Endothelial cell of umbilical vein (primary cell): ENCODE measurements around the gene THSD8. TPM values are rescaled to one million over a fixed set of nuclear protein-coding genes. Genes with fewer than 3 reads are reported as not detected.
A peak's percentile ranks its signal among the peaks of the same experiment; 100 is the strongest.

Source experiments
- BruUV-seq: library from RNA; stranded (reverse); fragments of 400-500 nt; replicated peaks from 2 replicates; lab custom pipeline; 2021; lab: Mats Ljungman, UMichigan
- CTCF ChIA-PET: fragments of 300-600, 350-600 bp; sonication (Branson Sonifier 250); formaldehyde crosslinking; loops from one replicate; lab custom pipeline; 2021; ENCODE audit warnings: antibody characterized with exemption, inconsistent platforms; lab: Charles Lee
- POLR2A ChIA-PET: fragments of 300-600, 350-600 bp; sonication (Branson Sonifier 250); formaldehyde crosslinking; loops from one replicate; lab custom pipeline; 2021; ENCODE audit warnings: antibody characterized with exemption, inconsistent platforms; lab: Charles Lee
- DNase-seq: peaks from one replicate; pipeline ENCODE4 v3.0.0-alpha.2; 2011; ENCODE audit warnings: low read depth, low spot score
- FAIRE-seq: peaks from 2 replicates; lab custom pipeline; 2011; peaks lifted over from hg19 to GRCh38; lab: Jason Lieb, UNC
- H2AFZ ChIP-seq: 2 replicates; pipeline ENCODE4 v1.6.0; 2012; ENCODE audit warnings: low read depth, low read length, control low read depth, inconsistent platforms
- H3K27ac ChIP-seq: 2 replicates; pipeline ENCODE4 v1.5.1; 2011; ENCODE audit warnings: low read depth, mild to moderate bottlenecking, control low read depth, low read length, moderate library complexity; ENCODE audit not compliant: insufficient read depth
- H3K27me3 ChIP-seq, 2 experiments: 2 replicates each; pipeline versions ENCODE4 v1.6.0 to v1.6.1; 2011; ENCODE audit warnings: low read length in 2 of 2, mixed read lengths in 1 of 2; ENCODE audit not compliant: control insufficient read depth in 2 of 2, insufficient read depth in 2 of 2
- H3K36me3 ChIP-seq, 2 experiments: 2 replicates in 1 of 2; 3 replicates in 1 of 2; pipeline ENCODE4 v1.5.1; 2011; ENCODE audit warnings: low read length in 2 of 2, mild to moderate bottlenecking in 1 of 2, moderate library complexity in 1 of 2; ENCODE audit not compliant: control insufficient read depth in 2 of 2, insufficient read depth in 2 of 2; ENCODE audit errors: extremely low read depth in 1 of 2
- H3K4me1 ChIP-seq: 3 replicates; pipeline ENCODE4 v1.5.1; 2011; ENCODE audit warnings: mild to moderate bottlenecking, low read length; ENCODE audit not compliant: control insufficient read depth, insufficient read depth; ENCODE audit errors: extremely low read depth
- H3K4me2 ChIP-seq: 2 replicates; pipeline ENCODE4 v1.6.1; 2011; ENCODE audit warnings: low read length, control low read depth, mixed read lengths; ENCODE audit not compliant: insufficient read depth
- H3K4me3 ChIP-seq, 3 experiments: fragments of 200-600 bp in 1 of 3; sonication (generic), shearing (Covaris generic) in 1 of 3; replicated peaks in 1 of 3; 2 replicates each; pipeline ENCODE4 v1.5.1; 2011 to 2016; ENCODE audit warnings: control low read depth in 3 of 3, low read length in 3 of 3, mild to moderate bottlenecking in 2 of 3, inconsistent platforms in 1 of 3, low read depth in 1 of 3, moderate library complexity in 1 of 3; ENCODE audit not compliant: insufficient read depth in 1 of 3
- H3K79me2 ChIP-seq: 2 replicates; pipeline ENCODE4 v1.6.0; 2012; ENCODE audit warnings: low read length, inconsistent platforms; ENCODE audit not compliant: control insufficient read depth, insufficient read depth
- H3K9ac ChIP-seq: replicated peaks from 2 replicates; pipeline ENCODE3; 2011; ENCODE audit warnings: low read length, control low read depth; ENCODE audit not compliant: insufficient read depth; ENCODE audit errors: extremely low read depth
- H3K9me1 ChIP-seq: replicated peaks from 3 replicates; pipeline ENCODE4 v1.6.0; 2011; ENCODE audit warnings: mild to moderate bottlenecking, low read length; ENCODE audit not compliant: control insufficient read depth, insufficient read depth; ENCODE audit errors: extremely low read depth
- H3K9me3 ChIP-seq: replicated peaks from 2 replicates; pipeline ENCODE4 v1.5.1; 2012; ENCODE audit warnings: low read length, inconsistent platforms; ENCODE audit not compliant: control insufficient read depth, insufficient read depth
- H4K20me1 ChIP-seq: replicated peaks from 2 replicates; pipeline ENCODE3; 2011; ENCODE audit warnings: mild to moderate bottlenecking, low read length; ENCODE audit not compliant: control insufficient read depth, insufficient read depth; ENCODE audit errors: extremely low read depth
- CTCF ChIP-seq, 2 donors: IDR thresholded peaks; 1 replicate in 1 of 2; 2 replicates in 1 of 2; pipeline ENCODE4 v1.5.1; 2011; ENCODE audit warnings: low read length in 2 of 2, mild to moderate bottlenecking in 2 of 2, moderate library complexity in 2 of 2, control low read depth in 1 of 2, inconsistent platforms in 1 of 2, low read depth in 1 of 2; ENCODE audit not compliant: insufficient read depth in 1 of 2; ENCODE audit errors: extremely low read depth in 1 of 2
- EZH2 ChIP-seq: IDR thresholded peaks from 2 replicates; pipeline ENCODE4 v1.6.1; 2012; ENCODE audit warnings: borderline replicate concordance, low read depth, mild to moderate bottlenecking, moderate library complexity, low read length, inconsistent platforms; ENCODE audit not compliant: severe bottlenecking
- FOS ChIP-seq: IDR thresholded peaks from 2 replicates; pipeline ENCODE4 v1.6.1; 2011; ENCODE audit warnings: mild to moderate bottlenecking, low read length, moderate library complexity, borderline replicate concordance; ENCODE audit not compliant: insufficient read depth
- GATA2 ChIP-seq: IDR thresholded peaks from 2 replicates; pipeline ENCODE4 v1.7.0; 2011; ENCODE audit warnings: low read depth, mild to moderate bottlenecking, moderate library complexity, mixed read lengths, low read length; ENCODE audit not compliant: insufficient read length, insufficient read depth
- JUN ChIP-seq: IDR thresholded peaks from 2 replicates; pipeline ENCODE4 v1.6.1; 2011; ENCODE audit warnings: borderline replicate concordance, low read depth; ENCODE audit not compliant: insufficient read length, insufficient read depth
- MAX ChIP-seq: IDR thresholded peaks from 2 replicates; pipeline ENCODE4 v1.6.1; 2011; ENCODE audit not compliant: insufficient read depth, insufficient read length
- MYC ChIP-seq: IDR thresholded peaks from one replicate; pipeline ENCODE4 v1.6.1; 2011; ENCODE audit warnings: mild to moderate bottlenecking, low read depth, low read length
- POLR2A ChIP-seq: IDR thresholded peaks from 2 replicates; pipeline ENCODE4 v1.6.1; 2012; ENCODE audit warnings: low read depth, mild to moderate bottlenecking, control low read depth, low read length
- POLR2AphosphoS5 ChIP-seq: IDR thresholded peaks from 2 replicates; pipeline ENCODE4 v1.6.1; 2012; ENCODE audit warnings: low read depth, mild to moderate bottlenecking, control low read depth, low read length, moderate library complexity; ENCODE audit not compliant: insufficient read depth
- dilution Hi-C: fragments of 300-500 bp; cut with MboI; formaldehyde crosslinking; loops from one replicate; pipeline ENCODE4 v1.15.0; 2019; ENCODE audit warnings: low sequenced_read_pairs; ENCODE audit not compliant: extremely low pct_ligation_motif_present
- intact Hi-C: fragments of 100-400 bp; cut with micrococcal nuclease; formaldehyde crosslinking; loops from one replicate; pipeline ENCODE4 v1.10.0; 2022
- polyA plus RNA-seq, 4 experiments: library from polyadenylated mRNA; depleted of rRNA in 3 of 4; stranded (reverse) in 3 of 4; unstranded in 1 of 4; fragments of >200 nt; gene quantifications; 2 replicates each; pipeline versions ENCODE4 v1.2.1 to v1.2.3, GENCODE V29; 2011 to 2012; ENCODE audit warnings: missing spikeins in 1 of 4
- total RNA-seq: library from RNA; stranded (reverse); gene quantifications from 2 replicates; pipeline ENCODE4 v1.2.3, GENCODE V29; 2021

THSD8 gene
- total and polyA plus RNA-seq, 2 donors (not counting 3 experiments of a cell fraction or from before 2014, with no cell fraction given), result 15.9 TPM; not detected in 1

GRCh38 chr19:12788682-12789097 is 13.2 kb upstream of the THSD8 start:
- dilution Hi-C loops (no loop called here), intact Hi-C loops (loop anchor here (10.0 kb wide), 1 partner anchor 146 kb away; the partner anchor contains the start of genes CALR and FARSA)
- ChIA-PET CTCF (interaction anchor here (0.9 to 4.7 kb wide), 5 partner anchors 11 to 28 kb away, joined by 3 to 48 read pairs (median 7); no protein-coding TSS in a partner anchor), POLR2A (interaction anchor here (1.1 to 1.4 kb wide), 2 partner anchors 11 to 28 kb away, joined by 3 to 4 read pairs; no protein-coding TSS in a partner anchor)
- H3K9me3 ChIP-seq, result no peaks in the 10 kb centered on the region
- H2AFZ ChIP-seq, result peak overlapping the region; percentile 12
- H4K20me1 ChIP-seq, result no peaks in the 10 kb centered on the region
- TF ChIP-seq JUN (no peak), FOS (no peak), POLR2AphosphoS5 (peak; percentile 63), EZH2 (no peak), MAX (no peak), GATA2 (no peak), POLR2A (no peak), MYC (no peak), CTCF (IDR thresholded peaks at IDR 0.05; ENCODE audit: extremely low read depth in 1 of 2, insufficient read depth in 1 of 2, low read depth in 1 of 2, low read length in 2 of 2) (peak in 1 of 2 donors; percentile 1)
- H3K4me1 ChIP-seq, result peaks cover 30% of the 10 kb centered on the region
- DNase-seq (peak; percentile 82), FAIRE-seq (peak; percentile 38)
- peak overlapping the region; percentile 66 for H3K9ac ChIP-seq
- no TSS peak for BruUV-seq
- no peaks in the 10 kb centered on the region for H3K36me3 ChIP-seq
- H3K27me3 ChIP-seq, result no peaks in the 10 kb centered on the region
- peak overlapping the region; percentile 31 for H3K4me2 ChIP-seq
- no peaks in the 10 kb centered on the region for H3K9me1 ChIP-seq
- peak overlapping the region; percentile 65 for H3K27ac ChIP-seq
- no peak overlapping the region for H3K4me3 ChIP-seq
- peaks cover 14% of the 10 kb centered on the region for H3K79me2 ChIP-seq
